ENCODE measurements around the gene ZNF722. TPM values are rescaled to one million over a fixed set of nuclear protein-coding genes. Genes with fewer than 3 reads are reported as not detected.

ZNF722 gene
- total RNA-seq, 2 experiments from 2014 or later = not detected

GRCh38 chr7:64045301-64046040 lies 46.8 kb downstream of the ZNF722 start, which contains the start of gene ZNF727:
ZNF727 (plus strand) TSS chr7:64045434; CDS start chr7:64045622, 188 bp downstream.
- intact Hi-C loops (cut with micrococcal nuclease) = no loop called here
- Mint-ChIP-seq H3K27me3 (no peaks in the 10 kb centered on the region), H3K4me1 (ENCODE audit: low read depth) (no peaks in the 10 kb centered on the region), H3K36me3 (ENCODE audit: low read depth) (no peaks in the 10 kb centered on the region), H3K4me3 (no peak within 1 kb of the TSS), H3K27ac (no peak within 1 kb of the TSS), H3K9me3 (peaks cover 19% of the 10 kb centered on the region)
- ATAC-seq (no peak), DNase-seq (no peak)
- ChIA-PET CTCF (no interaction called here), POLR2A (no interaction called here)
- no peak for TF ChIP-seq CTCF (IDR thresholded peaks at IDR 0.05)

- H3K9me3 Mint-ChIP-seq = peaks cover 18% of the 10 kb centered on the region
- no peak overlapping the region for H3K4me3 Mint-ChIP-seq
- POLR2A ChIA-PET = no interaction called here
- CTCF ChIA-PET = no interaction called here
- ATAC-seq = no peak
- no peaks in the 10 kb centered on the region for H3K27me3 Mint-ChIP-seq
- intact Hi-C loops (cut with micrococcal nuclease) = no loop called here
- H3K36me3 Mint-ChIP-seq (ENCODE audit: low read depth) = no peaks in the 10 kb centered on the region
- H3K4me1 Mint-ChIP-seq (ENCODE audit: low read depth) = no peaks in the 10 kb centered on the region
- no peak overlapping the region for H3K27ac Mint-ChIP-seq
- no peak for DNase-seq
- no peak for TF ChIP-seq CTCF (IDR thresholded peaks at IDR 0.05)
Measured at GRCh38 chr7:64046041-64046389, 47.4 kb downstream of the ZNF722 start.

Other genes with a start within 250 kb of the ZNF722 start
- gene ZNF727, start 46.6 kb downstream of the ZNF722 start, total RNA-seq = not detected
- gene ZNF735, start 208.4 kb downstream of the ZNF722 start, total RNA-seq = not detected
- gene ZNF679, start 229.6 kb downstream of the ZNF722 start, total RNA-seq = not detected